Esophagus muscularis mucosa (tissue), 3 donors: ENCODE results near the gene SLC35F2.

Source experiments
- CTCF ChIP-seq, 3 experiments: fragments of 200-600 bp in 2 of 3; fragments of 450-650 bp in 1 of 3; sonication (generic) in 2 of 3; IDR thresholded peaks; one replicate each; pipeline ENCODE4 v1.5.1; 2017 to 2019; ENCODE audit warnings: antibody characterized with exemption in 3 of 3, mild to moderate bottlenecking in 2 of 3, moderate library complexity in 1 of 3
- POLR2A ChIP-seq: fragments of 450-650 bp; IDR thresholded peaks from one replicate; pipeline ENCODE4 v1.6.1; 2017; ENCODE audit warnings: antibody characterized with exemption, moderate library complexity, mild to moderate bottlenecking, low read depth

- TF ChIP-seq CTCF (IDR thresholded peaks at IDR 0.05): no peak
- no peak for TF ChIP-seq POLR2A
These were observed 21.7 kb downstream of the SLC35F2 start for GRCh38 chr11:107836851-107837250.
